ENCODE data around the gene RPL37A. TPM values are rescaled to one million over a fixed set of nuclear protein-coding genes. Genes with fewer than 3 reads are reported as not detected.

RPL37A gene
- total and polyA plus RNA-seq, 9 of the 15 experiments (the other 6 are each of a cell fraction or from before 2014, with no cell fraction given), result 1,938 to 3,349 (median 2,436) TPM

DNA sequence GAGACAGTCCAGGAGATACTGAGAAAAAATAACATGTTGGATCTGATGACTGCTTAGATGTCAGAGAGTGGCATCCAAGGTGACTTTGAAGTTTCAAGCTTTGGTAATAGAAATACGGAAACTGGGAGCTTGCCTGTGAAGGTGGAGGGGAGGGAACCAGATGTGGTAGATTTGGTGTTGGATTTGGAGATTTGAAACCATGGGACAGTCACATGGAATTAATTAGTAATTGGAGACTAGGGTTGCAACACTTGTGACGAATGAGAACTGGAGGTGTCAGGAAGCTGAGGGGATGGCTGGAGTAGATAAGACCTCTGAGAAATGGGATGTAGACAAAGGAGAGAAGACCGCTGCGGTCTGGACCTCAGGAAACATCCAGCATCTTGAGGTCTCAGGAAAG, 46.7 kb downstream of the RPL37A start (continued):
- TF ChIP-seq NFRKB (IDR thresholded peaks at IDR 0.05; ENCODE audit: low read depth), result no peak
- TF ChIP-seq, protein P1, sequence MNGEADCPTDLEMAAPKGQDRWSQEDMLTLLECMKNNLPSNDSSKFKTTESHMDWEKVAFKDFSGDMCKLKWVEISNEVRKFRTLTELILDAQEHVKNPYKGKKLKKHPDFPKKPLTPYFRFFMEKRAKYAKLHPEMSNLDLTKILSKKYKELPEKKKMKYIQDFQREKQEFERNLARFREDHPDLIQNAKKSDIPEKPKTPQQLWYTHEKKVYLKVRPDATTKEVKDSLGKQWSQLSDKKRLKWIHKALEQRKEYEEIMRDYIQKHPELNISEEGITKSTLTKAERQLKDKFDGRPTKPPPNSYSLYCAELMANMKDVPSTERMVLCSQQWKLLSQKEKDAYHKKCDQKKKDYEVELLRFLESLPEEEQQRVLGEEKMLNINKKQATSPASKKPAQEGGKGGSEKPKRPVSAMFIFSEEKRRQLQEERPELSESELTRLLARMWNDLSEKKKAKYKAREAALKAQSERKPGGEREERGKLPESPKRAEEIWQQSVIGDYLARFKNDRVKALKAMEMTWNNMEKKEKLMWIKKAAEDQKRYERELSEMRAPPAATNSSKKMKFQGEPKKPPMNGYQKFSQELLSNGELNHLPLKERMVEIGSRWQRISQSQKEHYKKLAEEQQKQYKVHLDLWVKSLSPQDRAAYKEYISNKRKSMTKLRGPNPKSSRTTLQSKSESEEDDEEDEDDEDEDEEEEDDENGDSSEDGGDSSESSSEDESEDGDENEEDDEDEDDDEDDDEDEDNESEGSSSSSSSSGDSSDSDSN (IDR thresholded peaks at IDR 0.05; ENCODE audit: borderline replicate concordance in 1 of 2, low read depth in 2 of 2, low read length in 2 of 2), result no peak
- TF ChIP-seq NFE2 (IDR thresholded peaks at IDR 0.05; ENCODE audit: low read depth), result no peak
- TF ChIP-seq NCOR1 (IDR thresholded peaks at IDR 0.05), result peak; percentile 38; the same call in 1 of the 2 replicates
- TF ChIP-seq GTF2F1 (IDR thresholded peaks at IDR 0.05; ENCODE audit: low read depth, low read length), result no peak
- TF ChIP-seq HSF4 (CRISPR knock-in tag; IDR thresholded peaks at IDR 0.05; ENCODE audit: borderline replicate concordance), result no peak
- TF ChIP-seq NCOA6 (IDR thresholded peaks at IDR 0.05), result no peak
- TF ChIP-seq, protein P2, sequence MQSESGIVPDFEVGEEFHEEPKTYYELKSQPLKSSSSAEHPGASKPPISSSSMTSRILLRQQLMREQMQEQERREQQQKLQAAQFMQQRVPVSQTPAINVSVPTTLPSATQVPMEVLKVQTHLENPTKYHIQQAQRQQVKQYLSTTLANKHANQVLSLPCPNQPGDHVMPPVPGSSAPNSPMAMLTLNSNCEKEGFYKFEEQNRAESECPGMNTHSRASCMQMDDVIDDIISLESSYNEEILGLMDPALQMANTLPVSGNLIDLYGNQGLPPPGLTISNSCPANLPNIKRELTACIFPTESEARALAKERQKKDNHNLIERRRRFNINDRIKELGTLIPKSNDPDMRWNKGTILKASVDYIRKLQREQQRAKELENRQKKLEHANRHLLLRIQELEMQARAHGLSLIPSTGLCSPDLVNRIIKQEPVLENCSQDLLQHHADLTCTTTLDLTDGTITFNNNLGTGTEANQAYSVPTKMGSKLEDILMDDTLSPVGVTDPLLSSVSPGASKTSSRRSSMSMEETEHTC (IDR thresholded peaks at IDR 0.05), result peak; percentile 73
- no peak for TF ChIP-seq BRD4 (IDR thresholded peaks at IDR 0.05)
- TF ChIP-seq, protein P3, sequence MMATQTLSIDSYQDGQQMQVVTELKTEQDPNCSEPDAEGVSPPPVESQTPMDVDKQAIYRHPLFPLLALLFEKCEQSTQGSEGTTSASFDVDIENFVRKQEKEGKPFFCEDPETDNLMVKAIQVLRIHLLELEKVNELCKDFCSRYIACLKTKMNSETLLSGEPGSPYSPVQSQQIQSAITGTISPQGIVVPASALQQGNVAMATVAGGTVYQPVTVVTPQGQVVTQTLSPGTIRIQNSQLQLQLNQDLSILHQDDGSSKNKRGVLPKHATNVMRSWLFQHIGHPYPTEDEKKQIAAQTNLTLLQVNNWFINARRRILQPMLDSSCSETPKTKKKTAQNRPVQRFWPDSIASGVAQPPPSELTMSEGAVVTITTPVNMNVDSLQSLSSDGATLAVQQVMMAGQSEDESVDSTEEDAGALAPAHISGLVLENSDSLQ (IDR thresholded peaks at IDR 0.05), result 0 out of 2 replicates have a peak, but pooled peaks have one; percentile 22
- no peak for TF ChIP-seq ZFPM2 (CRISPR knock-in tag; IDR thresholded peaks at IDR 0.05)
- TF ChIP-seq FOXM1 (IDR thresholded peaks at IDR 0.05; ENCODE audit: low read depth), result no peak
- TF ChIP-seq FOXM1 (CRISPR knock-in tag; IDR thresholded peaks at IDR 0.05; ENCODE audit: low read depth), result no peak
- no peak; the same call in 1 of the 2 replicates for TF ChIP-seq BHLHE40 (IDR thresholded peaks at IDR 0.05; ENCODE audit: low read length)
- TF ChIP-seq HLTF (IDR thresholded peaks at IDR 0.05), result no peak
- no peak for TF ChIP-seq HNRNPUL1 (IDR thresholded peaks at IDR 0.05; ENCODE audit: low read length)
- TF ChIP-seq OTX1 (CRISPR knock-in tag; IDR thresholded peaks at IDR 0.05), result no peak
- no peak for TF ChIP-seq ZNF212 (CRISPR knock-in tag; IDR thresholded peaks at IDR 0.05)
- TF ChIP-seq FOXA3 (CRISPR knock-in tag; conservative IDR thresholded peaks at IDR 0.05 in 1 of 2, IDR thresholded peaks at IDR 0.05 in 1 of 2), result peak in 1 of 2 experiments; percentile 4; a peak in 1 of 4 replicates
- no peak for TF ChIP-seq ZNF583 (CRISPR knock-in tag; IDR thresholded peaks at IDR 0.05)
- no peak for TF ChIP-seq ZNF134 (CRISPR knock-in tag; conservative IDR thresholded peaks at IDR 0.05)
- TF ChIP-seq RBM15 (IDR thresholded peaks at IDR 0.05; ENCODE audit: insufficient read depth, low read length), result no peak
- no peak for TF ChIP-seq ZNF282 (CRISPR knock-in tag; IDR thresholded peaks at IDR 0.05)
- no peak for TF ChIP-seq ZSCAN29 (IDR thresholded peaks at IDR 0.05)
- TF ChIP-seq, protein P4, sequence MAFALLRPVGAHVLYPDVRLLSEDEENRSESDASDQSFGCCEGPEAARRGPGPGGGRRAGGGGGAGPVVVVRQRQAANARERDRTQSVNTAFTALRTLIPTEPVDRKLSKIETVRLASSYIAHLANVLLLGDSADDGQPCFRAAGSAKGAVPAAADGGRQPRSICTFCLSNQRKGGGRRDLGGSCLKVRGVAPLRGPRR (CRISPR knock-in tag; IDR thresholded peaks at IDR 0.05), result no peak
- TF ChIP-seq KLF10 (CRISPR knock-in tag; IDR thresholded peaks at IDR 0.05), result no peak
- no peak for TF ChIP-seq CCNT2 (IDR thresholded peaks at IDR 0.05; ENCODE audit: borderline replicate concordance, extremely low read depth, insufficient read length, low read depth, low read length)
- no peak for TF ChIP-seq ZFX (CRISPR knock-in tag; IDR thresholded peaks at IDR 0.05)
- no peak for TF ChIP-seq FOXP1 (CRISPR knock-in tag; IDR thresholded peaks at IDR 0.05)
